ENCODE measurements around the gene CHFR. TPM values are rescaled to one million over a fixed set of nuclear protein-coding genes. Genes with fewer than 3 reads are reported as not detected.
"Not testable (repeated sequence)": the region's sequence is repeated elsewhere in the genome, so short reads cannot be mapped to it uniquely, and the experiment has no call there.

CHFR gene
- total RNA-seq, 1 donor from 2014 or later: 56.2 TPM

GRCh38 chr12:132814232-132814631, 73.2 kb downstream of the CHFR start:
- no peak for DNase-seq (ENCODE audit: low spot score)
- no peak for TF ChIP-seq CTCF (IDR thresholded peaks at IDR 0.05)
- H3K36me3 Mint-ChIP-seq (ENCODE audit: low read depth): peaks cover 35% of the 10 kb centered on the region
- no peak overlapping the region for H3K4me3 Mint-ChIP-seq (ENCODE audit: unreplicated experiment)
- H3K4me1 Mint-ChIP-seq (ENCODE audit: low read depth): peaks cover 7% of the 10 kb centered on the region
- no peak overlapping the region for H3K27ac Mint-ChIP-seq (ENCODE audit: unreplicated experiment)
- H3K27me3 Mint-ChIP-seq (ENCODE audit: low read depth): no peaks in the 10 kb centered on the region
- H3K9me3 Mint-ChIP-seq (ENCODE audit: low read depth): no peaks in the 10 kb centered on the region

- no peak for TF ChIP-seq CTCF (IDR thresholded peaks at IDR 0.05)
- Mint-ChIP-seq H3K4me1 (ENCODE audit: low read depth) (peaks cover 7% of the 10 kb centered on the region), H3K36me3 (ENCODE audit: low read depth) (peaks cover 38% of the 10 kb centered on the region), H3K27ac (ENCODE audit: unreplicated experiment) (peak overlapping the region; percentile 69), H3K9me3 (ENCODE audit: low read depth) (no peaks in the 10 kb centered on the region), H3K4me3 (ENCODE audit: unreplicated experiment) (no peak overlapping the region), H3K27me3 (ENCODE audit: low read depth) (no peaks in the 10 kb centered on the region)
- DNase-seq (ENCODE audit: low spot score): no peak
These were observed 74.0 kb downstream of the CHFR start for GRCh38 chr12:132813443-132813842.

GRCh38 chr12:132812631-132813305, 74.6 kb downstream of the CHFR start:
- peaks cover 37% of the 10 kb centered on the region for H3K36me3 Mint-ChIP-seq (ENCODE audit: low read depth)
- no peak for DNase-seq (ENCODE audit: low spot score)
- no peak for TF ChIP-seq CTCF (IDR thresholded peaks at IDR 0.05)

GRCh38 chr12:132809391-132809790, 78.0 kb downstream of the CHFR start:
- H3K4me3 Mint-ChIP-seq (ENCODE audit: unreplicated experiment); H3K27me3 Mint-ChIP-seq (ENCODE audit: low read depth); DNase-seq (ENCODE audit: low spot score); H3K27ac Mint-ChIP-seq (ENCODE audit: unreplicated experiment); H3K4me1 Mint-ChIP-seq (ENCODE audit: low read depth); H3K9me3 Mint-ChIP-seq (ENCODE audit: low read depth): not testable (repeated sequence)
- H3K36me3 Mint-ChIP-seq (ENCODE audit: low read depth): peaks cover 45% of the 10 kb centered on the region
- TF ChIP-seq CTCF (IDR thresholded peaks at IDR 0.05): peak; percentile 68

More at GRCh38 chr12:132812631-132813305, 74.6 kb downstream of the CHFR start:
- Mint-ChIP-seq H3K4me1 (ENCODE audit: low read depth) (peaks cover 7% of the 10 kb centered on the region), H3K9me3 (ENCODE audit: low read depth) (no peaks in the 10 kb centered on the region), H3K27ac (ENCODE audit: unreplicated experiment) (no peak overlapping the region), H3K27me3 (ENCODE audit: low read depth) (no peaks in the 10 kb centered on the region), H3K4me3 (ENCODE audit: unreplicated experiment) (no peak overlapping the region)

- TF ChIP-seq CTCF (IDR thresholded peaks at IDR 0.05): no peak
- no peaks in the 10 kb centered on the region for H3K9me3 Mint-ChIP-seq (ENCODE audit: low read depth)
- no peaks in the 10 kb centered on the region for H3K27me3 Mint-ChIP-seq (ENCODE audit: low read depth)
- peaks cover 52% of the 10 kb centered on the region for H3K36me3 Mint-ChIP-seq (ENCODE audit: low read depth)
- no peak for DNase-seq (ENCODE audit: low spot score)
- H3K27ac Mint-ChIP-seq (ENCODE audit: unreplicated experiment): no peak overlapping the region
- H3K4me1 Mint-ChIP-seq (ENCODE audit: low read depth): peaks cover 3% of the 10 kb centered on the region
- H3K4me3 Mint-ChIP-seq (ENCODE audit: unreplicated experiment): no peak overlapping the region
These were observed 79.9 kb downstream of the CHFR start for GRCh38 chr12:132807295-132808092.
